AG20443 (cell line): ENCODE measurements around the gene F10.

Experiments used
- DNase-seq: peaks from one replicate; pipeline ENCODE4 v3.0.0; 2012; ENCODE audit warnings: low spot score, mixed read lengths

F10 gene

GRCh38 chr13:113086991-113087922 lies 35.3 kb upstream of the F10 start:
- no peak for DNase-seq

- DNase-seq: no peak
Observed at GRCh38 chr13:113087923-113088690, 34.5 kb upstream of the F10 start.

GRCh38 chr13:113088691-113089020 lies 33.9 kb upstream of the F10 start:
- DNase-seq: no peak

GRCh38 chr13:113089693-113090414 lies 32.7 kb upstream of the F10 start:
- no peak for DNase-seq

GRCh38 chr13:113090415-113090770 lies 32.2 kb upstream of the F10 start:
- DNase-seq: no peak

- DNase-seq: no peak
Observed at GRCh38 chr13:113090806-113091205, 31.8 kb upstream of the F10 start.

- no peak for DNase-seq
Observed at GRCh38 chr13:113091211-113091771, 31.3 kb upstream of the F10 start.

- no peak for DNase-seq
Observed at GRCh38 chr13:113091891-113092775, 30.5 kb upstream of the F10 start.

GRCh38 chr13:113092776-113093579 lies 29.6 kb upstream of the F10 start:
- no peak for DNase-seq

GRCh38 chr13:113093580-113094409 lies 28.8 kb upstream of the F10 start:
- no peak for DNase-seq

- DNase-seq: no peak
Observed at GRCh38 chr13:113094410-113094800, 28.2 kb upstream of the F10 start.

GRCh38 chr13:113095146-113096051 lies 27.2 kb upstream of the F10 start:
- DNase-seq: no peak

GRCh38 chr13:113096052-113096744 lies 26.4 kb upstream of the F10 start:
- no peak for DNase-seq

- no peak for DNase-seq
Observed at GRCh38 chr13:113096745-113097305, 25.8 kb upstream of the F10 start.

- DNase-seq: no peak
Observed at GRCh38 chr13:113097651-113098050, 24.9 kb upstream of the F10 start.

GRCh38 chr13:113098162-113098732 lies 24.4 kb upstream of the F10 start:
- peak; percentile 91 for DNase-seq

GRCh38 chr13:113099142-113099541 lies 23.5 kb upstream of the F10 start:
- DNase-seq: no peak
